Activated naive CD4-positive, alpha-beta T cell treated with anti-CD3 and anti-CD28 coated beads, Interleukin-2, amount 10 ng/mL, durations not matched to agents 7 days and 5 days (primary cell): Measurements from ENCODE around the gene SMS.
"Not testable (repeated sequence)": the region's sequence is repeated elsewhere in the genome, so short reads cannot be mapped to it uniquely, and the experiment has no call there.

ENCODE experiments used
- CTCF ChIA-PET: fragments of 350-600 bp; sonication (Branson Sonifier 250); formaldehyde crosslinking; loops from one replicate; lab custom pipeline; 2021; ENCODE audit warnings: antibody characterized with exemption; lab: Charles Lee
- DNase-seq: peaks from one replicate; pipeline ENCODE4 v3.0.0-alpha.2; 2020
- H3K27ac Mint-ChIP-seq: one replicate; pipeline ENCODE4 v1.8.0; 2021; ENCODE audit warnings: mild to moderate bottlenecking, moderate library complexity, mixed read lengths
- H3K27me3 Mint-ChIP-seq: one replicate; pipeline ENCODE4 v1.8.0; 2021; ENCODE audit warnings: mild to moderate bottlenecking, mixed read lengths
- H3K36me3 Mint-ChIP-seq: one replicate; pipeline ENCODE4 v1.8.0; 2021; ENCODE audit warnings: mixed read lengths
- H3K4me1 Mint-ChIP-seq: one replicate; pipeline ENCODE4 v1.8.0; 2021; ENCODE audit warnings: mixed read lengths
- H3K4me3 Mint-ChIP-seq: one replicate; pipeline ENCODE4 v1.8.0; 2021; ENCODE audit warnings: mild to moderate bottlenecking, moderate library complexity, mixed read lengths
- H3K9me3 Mint-ChIP-seq: one replicate; pipeline ENCODE4 v1.8.0; 2021; ENCODE audit warnings: mixed read lengths

SMS gene

DNA sequence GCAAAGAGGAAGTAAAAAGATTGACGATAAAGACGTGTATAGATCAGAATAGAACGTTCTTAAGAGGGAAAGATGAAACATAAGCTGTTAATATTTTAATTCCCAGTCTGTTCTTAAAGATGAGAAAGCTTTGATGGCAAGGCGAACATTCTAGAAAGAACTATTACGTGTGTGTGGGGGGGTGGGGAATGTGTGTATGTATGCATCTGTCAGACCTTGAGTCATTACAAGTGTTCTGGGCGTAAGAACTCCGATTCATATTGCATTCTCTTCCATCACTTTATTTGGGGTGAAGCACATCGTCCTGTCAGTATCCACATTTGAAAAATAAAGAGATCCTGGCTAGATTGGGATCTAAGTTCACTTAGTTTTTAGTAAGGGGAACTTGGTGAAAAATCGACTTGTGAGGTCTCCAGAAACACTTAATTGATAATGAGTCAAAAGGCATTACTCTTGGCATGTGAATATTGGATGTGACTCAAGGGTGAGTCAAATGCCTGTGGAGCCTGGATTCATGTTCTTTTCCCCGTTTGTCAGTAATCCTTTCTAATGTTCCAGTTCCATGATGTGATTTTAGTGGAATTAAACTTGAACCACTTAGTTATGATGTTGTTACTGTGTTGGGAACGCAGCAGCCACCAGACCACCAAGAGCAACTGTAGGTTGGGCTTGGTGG lies 3.1 kb downstream of the SMS start:
- Mint-ChIP-seq H3K4me1 (peaks cover 38% of the 10 kb centered on the region), H3K27me3 (no peaks in the 10 kb centered on the region), H3K9me3 (no peaks in the 10 kb centered on the region), H3K27ac (no peak overlapping the region), H3K36me3 (peaks cover 20% of the 10 kb centered on the region), H3K4me3 (peak overlapping the region; percentile 11)
- CTCF ChIA-PET = interaction anchor here (0.7 kb wide), 1 partner anchor 444 kb away, joined by 3 read pairs; no protein-coding TSS in a partner anchor
- DNase-seq = no peak

DNA sequence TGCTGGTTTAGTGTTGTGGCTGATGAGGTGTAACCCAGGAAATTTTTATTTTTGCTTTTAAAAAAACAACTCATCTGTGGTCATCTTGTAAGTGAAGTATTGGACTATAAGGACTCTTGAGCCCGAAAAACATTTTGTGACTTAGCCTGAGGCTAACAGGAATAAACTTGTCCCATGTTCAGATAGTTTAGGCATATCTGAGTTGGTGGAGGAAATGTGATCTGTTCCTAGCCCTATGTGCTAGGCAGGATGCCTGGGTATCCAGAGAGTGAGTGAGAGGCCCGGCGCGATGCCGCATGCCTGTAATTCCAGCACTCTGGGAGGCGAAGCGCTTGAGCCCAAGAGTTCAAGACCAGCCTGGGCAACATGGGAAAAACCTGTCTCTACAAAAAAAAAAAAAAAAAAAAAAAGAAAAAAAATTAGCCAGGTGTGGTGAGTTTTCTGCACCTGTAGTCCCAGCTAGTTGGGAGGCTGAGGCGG lies 3.7 kb downstream of the SMS start:
- DNase-seq = no peak
- no peaks in the 10 kb centered on the region for H3K9me3 Mint-ChIP-seq
- H3K4me3 Mint-ChIP-seq = no peak overlapping the region
- H3K36me3 Mint-ChIP-seq = peaks cover 20% of the 10 kb centered on the region
- peaks cover 37% of the 10 kb centered on the region for H3K4me1 Mint-ChIP-seq
- CTCF ChIA-PET = no interaction called here
- no peaks in the 10 kb centered on the region for H3K27me3 Mint-ChIP-seq
- H3K27ac Mint-ChIP-seq = no peak overlapping the region

DNA sequence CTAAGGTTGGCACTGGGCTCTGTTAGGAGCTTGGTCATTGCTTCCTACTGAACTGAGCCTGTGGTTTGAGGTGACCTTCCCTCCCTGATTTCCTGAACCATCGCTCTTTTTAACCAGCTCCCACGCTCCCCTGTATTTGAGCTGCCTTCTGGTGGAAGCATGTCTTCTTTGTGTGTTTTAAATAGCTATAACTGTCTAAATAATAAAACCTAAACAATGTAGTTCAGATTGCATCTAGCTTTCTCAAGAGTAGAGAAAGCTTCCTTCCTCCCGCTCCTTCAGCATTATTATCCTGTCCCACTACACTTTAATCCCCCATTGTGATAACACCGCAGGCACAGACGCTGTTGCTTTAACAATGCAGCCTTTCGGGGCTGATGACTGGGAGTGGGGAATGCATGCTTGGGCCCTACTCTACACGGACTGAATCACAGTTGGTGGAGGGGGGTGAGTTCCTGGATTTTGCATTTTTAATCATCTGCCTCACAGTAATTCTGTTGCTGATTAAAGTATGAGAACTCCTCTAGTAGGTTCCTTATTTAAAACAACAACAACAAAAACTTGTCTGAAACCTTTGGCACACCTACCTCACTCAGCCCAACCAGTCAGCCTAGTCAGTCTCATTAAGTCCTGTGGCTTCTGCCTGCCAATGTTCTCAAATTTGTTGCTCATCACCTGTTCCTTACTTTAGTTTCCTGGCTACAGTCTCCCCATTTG lies 6.6 kb downstream of the SMS start:
- Mint-ChIP-seq H3K36me3 (peaks cover 17% of the 10 kb centered on the region), H3K27me3 (no peaks in the 10 kb centered on the region), H3K9me3 (no peaks in the 10 kb centered on the region), H3K27ac (no peak overlapping the region), H3K4me1 (peaks cover 30% of the 10 kb centered on the region), H3K4me3 (no peak overlapping the region)
- CTCF ChIA-PET = no interaction called here
- no peak for DNase-seq

DNA sequence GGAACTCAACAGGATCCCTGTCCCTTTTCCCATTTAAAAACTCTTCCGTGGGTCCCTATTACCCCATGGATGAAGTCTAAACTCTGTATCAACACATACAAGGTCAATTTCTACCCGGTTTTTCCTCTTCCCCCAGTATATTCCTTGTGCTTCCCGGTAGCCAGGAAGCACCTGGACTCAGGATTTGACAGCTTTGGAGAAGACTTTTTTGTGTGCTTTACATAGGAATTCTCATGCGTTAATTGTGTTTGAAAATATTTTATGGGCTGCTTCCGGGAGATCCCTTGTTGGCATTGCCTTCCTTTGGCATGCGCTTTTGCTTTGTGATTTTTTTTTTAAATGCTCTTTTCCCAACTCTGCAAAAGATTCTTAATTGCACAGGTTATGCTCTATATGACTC lies 7.2 kb downstream of the SMS start:
- Mint-ChIP-seq H3K27me3 (no peaks in the 10 kb centered on the region), H3K9me3 (no peaks in the 10 kb centered on the region), H3K4me3 (no peak overlapping the region), H3K36me3 (peaks cover 12% of the 10 kb centered on the region), H3K27ac (no peak overlapping the region), H3K4me1 (peaks cover 25% of the 10 kb centered on the region)
- no peak for DNase-seq
- CTCF ChIA-PET = no interaction called here

DNA sequence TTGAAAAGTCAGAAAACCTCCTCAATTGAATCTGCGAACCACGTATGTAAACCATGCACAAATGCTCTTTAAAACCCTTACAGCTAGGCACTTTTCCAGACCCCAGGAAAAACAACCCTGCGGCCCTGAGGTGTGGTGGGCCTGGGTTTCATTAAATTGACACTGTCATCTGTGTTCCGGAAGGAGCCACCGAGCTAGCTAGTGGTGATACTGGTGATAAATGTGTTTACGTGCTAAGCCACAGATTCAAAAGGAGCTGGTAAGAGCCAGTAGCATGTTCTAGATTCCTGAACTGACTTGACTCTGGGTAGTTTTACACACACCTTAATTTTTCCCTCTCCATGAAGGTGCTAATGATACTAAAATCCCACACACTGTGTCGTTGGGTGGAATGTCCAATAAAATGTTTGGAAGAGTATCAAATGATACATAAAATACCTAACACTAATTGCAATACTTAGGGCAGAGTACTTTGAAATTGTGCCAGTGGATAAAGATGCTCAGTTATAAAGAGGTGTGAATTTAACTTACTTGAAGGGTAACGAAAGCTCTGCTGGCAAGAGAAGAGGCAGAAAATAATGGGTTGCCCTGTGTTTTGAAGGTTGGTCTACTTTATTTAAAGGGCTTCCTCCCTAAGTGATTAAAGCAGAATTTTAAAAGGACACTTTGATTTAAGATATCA lies 8.5 kb downstream of the SMS start:
- H3K9me3 Mint-ChIP-seq = no peaks in the 10 kb centered on the region
- H3K4me1 Mint-ChIP-seq = peaks cover 16% of the 10 kb centered on the region
- H3K27me3 Mint-ChIP-seq = no peaks in the 10 kb centered on the region
- DNase-seq = no peak
- H3K27ac Mint-ChIP-seq = no peak overlapping the region
- H3K4me3 Mint-ChIP-seq = no peak overlapping the region
- CTCF ChIA-PET = no interaction called here
- peaks cover 3% of the 10 kb centered on the region for H3K36me3 Mint-ChIP-seq

DNA sequence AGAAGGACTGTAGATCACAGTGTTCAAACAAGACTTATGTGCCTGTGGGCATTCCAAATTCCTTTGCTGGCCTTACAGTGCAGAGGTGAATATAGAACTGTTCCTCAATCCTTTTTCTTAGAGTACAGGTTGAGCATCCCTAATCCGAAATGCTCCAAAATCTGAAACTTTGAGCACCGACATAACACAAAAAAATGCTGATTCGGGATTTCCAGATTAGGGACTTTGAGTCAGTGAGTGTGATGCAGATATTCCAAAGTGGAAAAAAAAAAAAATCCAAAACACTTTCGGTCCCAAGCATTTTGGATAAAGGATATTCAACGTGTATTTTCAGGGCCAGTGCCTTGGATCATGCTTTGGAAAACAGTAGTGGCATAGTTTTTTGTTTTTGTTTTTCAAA lies 9.2 kb downstream of the SMS start:
- H3K27me3 Mint-ChIP-seq = no peaks in the 10 kb centered on the region
- no peaks in the 10 kb centered on the region for H3K9me3 Mint-ChIP-seq
- peaks cover 2% of the 10 kb centered on the region for H3K36me3 Mint-ChIP-seq
- H3K4me1 Mint-ChIP-seq = peaks cover 14% of the 10 kb centered on the region
- H3K4me3 Mint-ChIP-seq = no peak overlapping the region
- no peak overlapping the region for H3K27ac Mint-ChIP-seq
- CTCF ChIA-PET = no interaction called here
- no peak for DNase-seq

- CTCF ChIA-PET, H3K36me3 Mint-ChIP-seq, H3K9me3 Mint-ChIP-seq, H3K4me3 Mint-ChIP-seq, H3K27ac Mint-ChIP-seq, H3K27me3 Mint-ChIP-seq, DNase-seq: not testable (repeated sequence)
- peaks cover 16% of the 10 kb centered on the region for H3K4me1 Mint-ChIP-seq
Measured at GRCh38 chrX:21950557-21950956, 10.0 kb downstream of the SMS start.

GRCh38 chrX:21952624-21953023 lies 12.1 kb downstream of the SMS start:
- H3K27ac Mint-ChIP-seq = no peak overlapping the region
- CTCF ChIA-PET = no interaction called here
- no peaks in the 10 kb centered on the region for H3K27me3 Mint-ChIP-seq
- H3K36me3 Mint-ChIP-seq = peaks cover 4% of the 10 kb centered on the region
- peaks cover 8% of the 10 kb centered on the region for H3K4me1 Mint-ChIP-seq
- H3K9me3 Mint-ChIP-seq = no peaks in the 10 kb centered on the region
- no peak for DNase-seq
- no peak overlapping the region for H3K4me3 Mint-ChIP-seq

- CTCF ChIA-PET = not testable (repeated sequence)
Measured at GRCh38 chrX:21953195-21953830, 12.8 kb downstream of the SMS start.

GRCh38 chrX:21955403-21956189 lies 15.1 kb downstream of the SMS start:
- no peak for DNase-seq
- Mint-ChIP-seq H3K9me3 (no peaks in the 10 kb centered on the region), H3K4me1 (peaks cover 32% of the 10 kb centered on the region), H3K27me3 (no peaks in the 10 kb centered on the region), H3K36me3 (peaks cover 2% of the 10 kb centered on the region), H3K4me3 (no peak overlapping the region), H3K27ac (no peak overlapping the region)
- CTCF ChIA-PET = no interaction called here

More at GRCh38 chrX:21953195-21953830, 12.8 kb downstream of the SMS start:
- not testable (repeated sequence) for H3K27ac Mint-ChIP-seq, DNase-seq, H3K4me3 Mint-ChIP-seq, H3K27me3 Mint-ChIP-seq, H3K36me3 Mint-ChIP-seq, H3K9me3 Mint-ChIP-seq
- H3K4me1 Mint-ChIP-seq = peaks cover 15% of the 10 kb centered on the region

DNA sequence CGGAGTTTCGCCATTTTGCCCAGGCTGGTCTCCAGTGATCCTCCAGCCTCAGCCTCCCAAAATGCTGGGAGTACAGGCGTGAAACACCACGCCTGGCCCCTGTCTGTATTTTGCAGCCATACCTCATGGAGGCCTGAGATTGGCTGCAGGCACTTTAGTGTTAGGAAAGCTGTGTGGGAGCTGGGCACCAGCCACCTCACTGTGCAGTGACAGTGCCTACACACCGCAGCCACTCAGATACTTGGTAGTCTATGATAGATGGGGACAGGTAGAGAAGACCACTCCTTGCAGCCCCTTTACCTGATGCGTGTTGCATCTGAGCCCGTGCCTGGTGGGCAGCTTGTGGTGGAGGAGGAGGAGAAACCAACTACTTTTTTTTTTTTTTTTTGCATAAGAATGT lies 16.3 kb downstream of the SMS start:
- Mint-ChIP-seq H3K27ac (no peak overlapping the region), H3K27me3 (no peaks in the 10 kb centered on the region), H3K36me3 (peaks cover 4% of the 10 kb centered on the region), H3K4me3 (no peak overlapping the region), H3K9me3 (no peaks in the 10 kb centered on the region), H3K4me1 (peaks cover 37% of the 10 kb centered on the region)
- CTCF ChIA-PET = no interaction called here
- DNase-seq = no peak

GRCh38 chrX:21958187-21958586 lies 17.7 kb downstream of the SMS start:
- peaks cover 35% of the 10 kb centered on the region for H3K4me1 Mint-ChIP-seq
- no peak overlapping the region for H3K4me3 Mint-ChIP-seq
- CTCF ChIA-PET = no interaction called here

GRCh38 chrX:21958916-21959315 lies 18.4 kb downstream of the SMS start:
- no peak overlapping the region for H3K4me3 Mint-ChIP-seq

More at GRCh38 chrX:21958187-21958586, 17.7 kb downstream of the SMS start:
- H3K9me3 Mint-ChIP-seq = no peaks in the 10 kb centered on the region
- H3K36me3 Mint-ChIP-seq = peaks cover 4% of the 10 kb centered on the region
- H3K27ac Mint-ChIP-seq = no peak overlapping the region
- no peaks in the 10 kb centered on the region for H3K27me3 Mint-ChIP-seq
- no peak for DNase-seq

More at GRCh38 chrX:21958916-21959315, 18.4 kb downstream of the SMS start:
- Mint-ChIP-seq H3K9me3 (no peaks in the 10 kb centered on the region), H3K4me1 (peaks cover 35% of the 10 kb centered on the region), H3K27me3 (no peaks in the 10 kb centered on the region), H3K27ac (no peak overlapping the region), H3K36me3 (peaks cover 4% of the 10 kb centered on the region)
- CTCF ChIA-PET = no interaction called here
- no peak for DNase-seq
